Measurements from ENCODE around the gene ATG16L2. TPM values are rescaled to one million over a fixed set of nuclear protein-coding genes. Genes with fewer than 3 reads are reported as not detected.

Gene ATG16L2
- total and polyA plus RNA-seq, 2 of the 4 experiments (the other 2 are of a cell fraction) = 1.3 to 12.7 TPM

DNA sequence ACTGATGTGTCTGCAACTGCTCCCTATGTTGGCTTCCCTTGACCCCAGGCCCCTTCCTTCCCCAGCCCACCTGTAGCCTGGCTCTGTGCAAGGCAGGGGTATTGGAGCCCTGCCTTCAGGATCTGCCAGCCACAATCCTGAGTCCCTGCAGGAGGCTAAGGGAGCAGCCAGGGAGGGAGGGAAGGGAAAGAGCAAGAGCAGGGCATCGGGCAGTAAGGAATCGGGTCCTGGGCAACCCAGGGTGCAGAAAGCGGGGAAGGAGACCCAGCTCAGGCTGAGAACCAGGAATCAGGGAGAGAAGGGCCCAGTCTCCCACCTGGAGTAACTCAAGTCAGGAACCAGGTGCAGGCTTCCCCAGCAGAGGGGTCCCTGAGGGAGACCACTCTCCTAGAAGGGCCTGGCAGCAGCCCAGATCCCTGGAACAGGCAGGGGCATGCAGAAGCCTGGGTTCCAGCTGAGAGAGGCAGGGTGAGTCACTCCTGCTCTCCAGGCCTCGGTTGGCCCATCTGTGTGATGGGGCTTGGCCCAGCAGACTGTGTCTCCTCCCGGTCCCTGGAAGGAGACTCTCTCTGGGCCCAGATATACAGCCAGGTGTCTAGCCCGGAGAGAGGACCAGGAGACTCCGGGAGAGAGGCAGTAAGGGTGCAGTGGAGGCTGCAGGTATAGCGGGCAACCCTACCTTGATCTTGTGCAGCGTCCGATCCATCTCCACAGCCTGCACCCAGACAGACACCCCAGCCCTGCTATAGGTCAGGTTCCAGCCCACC lies 33.7 kb upstream of the ATG16L2 start:
- Histone ChIP-seq H3K9me1 (ENCODE audit: insufficient read depth, low read length) (no peaks in the 10 kb centered on the region), H3K27ac (ENCODE audit: insufficient read depth, low read length) (no peak overlapping the region), H3K27me3 (ENCODE audit: control insufficient read depth, insufficient read depth, low read length) (peaks cover 4% of the 10 kb centered on the region; the same call in 1 of the 2 replicates), H3K23ac (ENCODE audit: low read depth, low read length) (peak overlapping the region; percentile 34; the same call in 1 of the 2 replicates), H3K14ac (replicated peaks; ENCODE audit: low read depth, low read length) (no peak overlapping the region), H4K20me1 (ENCODE audit: insufficient read depth, low read length) (no peaks in the 10 kb centered on the region), H3K4me3 (ENCODE audit: insufficient read depth, low read depth, low read length) (peak overlapping the region; percentile 48), H4K5ac (ENCODE audit: low read depth, low read length) (no peak overlapping the region; the same call in 1 of the 2 replicates), H3K4ac (ENCODE audit: low read depth, low read length) (no peak overlapping the region), H3K56ac (ENCODE audit: extremely low read depth, insufficient read depth, low read length) (no peak overlapping the region), H3K9me3 (ENCODE audit: control insufficient read depth, insufficient read depth, low read length) (no peaks in the 10 kb centered on the region), H3K79me1 (ENCODE audit: low read depth in 1 of 2, low read length in 2 of 2) (no peaks in the 10 kb centered on the region), H3K4me1 (ENCODE audit: control insufficient read depth, insufficient read depth, low read length) (peaks cover 6% of the 10 kb centered on the region), H3K9ac (ENCODE audit: low read depth, low read length) (no peak overlapping the region), H2BK120ac (ENCODE audit: low read depth, low read length) (no peak overlapping the region), H2AFZ (replicated peaks; ENCODE audit: low read length, poor library complexity) (peak overlapping the region; percentile 74), H2BK20ac (ENCODE audit: low read depth, low read length) (no peak overlapping the region), H3K4me2 (ENCODE audit: low read depth, low read length) (peak overlapping the region; percentile 63; the same call in 1 of the 2 replicates), H2BK15ac (ENCODE audit: low read depth, low read length) (no peak overlapping the region), H4K91ac (ENCODE audit: insufficient read depth, low read depth, low read length) (no peak overlapping the region), H4K8ac (ENCODE audit: low read depth in 2 of 2, low read length in 2 of 2) (no peak overlapping the region), H3K18ac (ENCODE audit: low read depth, low read length) (no peak overlapping the region), H2AK9ac (replicated peaks; ENCODE audit: low read depth, low read length, poor library complexity) (peak overlapping the region; percentile 86), H2BK5ac (ENCODE audit: low read depth, low read length, poor library complexity, severe bottlenecking) (no peak overlapping the region), H2AK5ac (ENCODE audit: low read depth, low read length) (no peak overlapping the region; the same call in 1 of the 2 replicates), H3K36me3 (ENCODE audit: control insufficient read depth, insufficient read depth, low read length) (no peaks in the 10 kb centered on the region)
- in situ Hi-C loops (cut with MboI; ENCODE audit: low sequenced_read_pairs) (no loop called here), intact Hi-C loops (cut with micrococcal nuclease) (no loop called here), dilution Hi-C loops (cut with HindIII; ENCODE audit: low sequenced_read_pairs, unreplicated experiment) (no loop called here)
- no peak for TF ChIP-seq MXI1 (IDR thresholded peaks at IDR 0.05; ENCODE audit: borderline replicate concordance, low read depth, low read length)
- TF ChIP-seq SMC3 (IDR thresholded peaks at IDR 0.05; ENCODE audit: low read depth, low read length) = no peak
- TF ChIP-seq, protein P1, sequence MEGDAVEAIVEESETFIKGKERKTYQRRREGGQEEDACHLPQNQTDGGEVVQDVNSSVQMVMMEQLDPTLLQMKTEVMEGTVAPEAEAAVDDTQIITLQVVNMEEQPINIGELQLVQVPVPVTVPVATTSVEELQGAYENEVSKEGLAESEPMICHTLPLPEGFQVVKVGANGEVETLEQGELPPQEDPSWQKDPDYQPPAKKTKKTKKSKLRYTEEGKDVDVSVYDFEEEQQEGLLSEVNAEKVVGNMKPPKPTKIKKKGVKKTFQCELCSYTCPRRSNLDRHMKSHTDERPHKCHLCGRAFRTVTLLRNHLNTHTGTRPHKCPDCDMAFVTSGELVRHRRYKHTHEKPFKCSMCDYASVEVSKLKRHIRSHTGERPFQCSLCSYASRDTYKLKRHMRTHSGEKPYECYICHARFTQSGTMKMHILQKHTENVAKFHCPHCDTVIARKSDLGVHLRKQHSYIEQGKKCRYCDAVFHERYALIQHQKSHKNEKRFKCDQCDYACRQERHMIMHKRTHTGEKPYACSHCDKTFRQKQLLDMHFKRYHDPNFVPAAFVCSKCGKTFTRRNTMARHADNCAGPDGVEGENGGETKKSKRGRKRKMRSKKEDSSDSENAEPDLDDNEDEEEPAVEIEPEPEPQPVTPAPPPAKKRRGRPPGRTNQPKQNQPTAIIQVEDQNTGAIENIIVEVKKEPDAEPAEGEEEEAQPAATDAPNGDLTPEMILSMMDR (conservative IDR thresholded peaks at IDR 0.05; ENCODE audit: low read depth, low read length) = no peak
- no peak for TF ChIP-seq RCOR1 (IDR thresholded peaks at IDR 0.05; ENCODE audit: insufficient replicate concordance, low read length)
- TF ChIP-seq, protein P2, sequence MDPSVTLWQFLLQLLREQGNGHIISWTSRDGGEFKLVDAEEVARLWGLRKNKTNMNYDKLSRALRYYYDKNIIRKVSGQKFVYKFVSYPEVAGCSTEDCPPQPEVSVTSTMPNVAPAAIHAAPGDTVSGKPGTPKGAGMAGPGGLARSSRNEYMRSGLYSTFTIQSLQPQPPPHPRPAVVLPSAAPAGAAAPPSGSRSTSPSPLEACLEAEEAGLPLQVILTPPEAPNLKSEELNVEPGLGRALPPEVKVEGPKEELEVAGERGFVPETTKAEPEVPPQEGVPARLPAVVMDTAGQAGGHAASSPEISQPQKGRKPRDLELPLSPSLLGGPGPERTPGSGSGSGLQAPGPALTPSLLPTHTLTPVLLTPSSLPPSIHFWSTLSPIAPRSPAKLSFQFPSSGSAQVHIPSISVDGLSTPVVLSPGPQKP (IDR thresholded peaks at IDR 0.05; ENCODE audit: borderline replicate concordance, low read depth, low read length) = no peak
- TF ChIP-seq CHD1 (IDR thresholded peaks at IDR 0.05; ENCODE audit: low read depth, low read length) = no peak
- no peak for TF ChIP-seq RFX5 (IDR thresholded peaks at IDR 0.05; ENCODE audit: low read depth, low read length)
- no peak for TF ChIP-seq RAD21 (IDR thresholded peaks at IDR 0.05; ENCODE audit: low read length)
- no peak for TF ChIP-seq CEBPB (IDR thresholded peaks at IDR 0.05; ENCODE audit: low read depth, low read length)
- POLR2A ChIA-PET (ENCODE audit: unreplicated experiment) = no interaction called here
- no peak for DNase-seq
- CTCF ChIA-PET = no interaction called here
- BruUV-seq (replicated peaks) = no TSS peak
- WGBS, 2 experiments (ENCODE audit: extremely low coverage in 2 of 2, insufficient read length in 1 of 2) = 80% methylated on average over 1 of the region's 10 CpGs; no CpG with 5 or more reads in 1 of the 2 experiments
- no peak for ATAC-seq (ENCODE audit: low read depth)

Measured in IMR-90 (cell line).